HG02884 (cell line): Measurements from ENCODE around the gene PCBP4.
A peak's percentile ranks its signal among the peaks of the same experiment; 100 is the strongest.

Experiments used
- ATAC-seq: cut with Tn5 transposase; IDR thresholded peaks from one replicate; pipeline ENCODE4 v1.9.1; 2021; ENCODE audit warnings: mild to moderate bottlenecking, moderate library complexity; ENCODE audit not compliant: unreplicated experiment

Gene PCBP4

DNA sequence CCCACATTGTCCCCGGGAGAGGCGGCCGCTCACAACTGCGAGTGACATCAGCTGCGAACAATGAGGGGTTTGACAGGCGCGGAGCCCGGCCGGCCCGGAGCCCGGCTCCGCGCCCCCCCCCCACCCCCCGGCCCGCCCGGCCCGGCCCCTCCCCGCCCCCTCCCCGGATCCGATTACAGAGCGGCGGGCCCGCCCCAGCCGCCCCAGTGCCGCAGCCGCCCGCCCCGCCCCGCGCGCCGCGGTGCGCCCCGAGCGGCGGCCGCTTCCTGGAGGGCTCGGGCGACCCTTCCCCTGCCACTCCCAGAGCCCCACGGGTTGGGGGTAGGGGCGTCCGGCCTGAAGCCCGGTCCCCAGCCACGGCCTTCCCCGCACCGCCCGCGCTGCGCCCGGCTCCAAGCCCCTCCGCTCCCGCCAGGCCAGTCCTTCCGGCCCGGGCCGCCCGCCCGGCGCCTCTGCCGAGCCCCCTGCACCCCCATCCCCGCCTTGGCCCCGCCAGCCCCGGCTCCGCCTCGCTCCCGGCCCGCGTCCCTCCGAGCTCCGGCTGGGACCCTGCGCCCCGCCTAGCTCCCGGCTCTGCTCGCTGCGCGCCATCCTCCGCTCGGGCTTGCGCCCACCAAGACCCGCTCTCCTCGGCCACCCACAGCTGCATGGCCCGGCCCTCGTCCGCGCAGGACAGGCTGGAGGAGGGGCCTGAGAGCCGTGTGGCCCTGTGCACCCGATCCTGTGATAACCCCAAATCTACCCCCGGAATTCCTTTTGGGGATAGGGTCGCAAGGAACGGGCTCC, at the start of gene PCBP4:
PCBP4 (minus strand) TSS at position 71 of the 786 bp plus-strand sequence. CDS start 6,214 bp downstream, outside the sequence.
- peak; percentile 53 for ATAC-seq

DNA sequence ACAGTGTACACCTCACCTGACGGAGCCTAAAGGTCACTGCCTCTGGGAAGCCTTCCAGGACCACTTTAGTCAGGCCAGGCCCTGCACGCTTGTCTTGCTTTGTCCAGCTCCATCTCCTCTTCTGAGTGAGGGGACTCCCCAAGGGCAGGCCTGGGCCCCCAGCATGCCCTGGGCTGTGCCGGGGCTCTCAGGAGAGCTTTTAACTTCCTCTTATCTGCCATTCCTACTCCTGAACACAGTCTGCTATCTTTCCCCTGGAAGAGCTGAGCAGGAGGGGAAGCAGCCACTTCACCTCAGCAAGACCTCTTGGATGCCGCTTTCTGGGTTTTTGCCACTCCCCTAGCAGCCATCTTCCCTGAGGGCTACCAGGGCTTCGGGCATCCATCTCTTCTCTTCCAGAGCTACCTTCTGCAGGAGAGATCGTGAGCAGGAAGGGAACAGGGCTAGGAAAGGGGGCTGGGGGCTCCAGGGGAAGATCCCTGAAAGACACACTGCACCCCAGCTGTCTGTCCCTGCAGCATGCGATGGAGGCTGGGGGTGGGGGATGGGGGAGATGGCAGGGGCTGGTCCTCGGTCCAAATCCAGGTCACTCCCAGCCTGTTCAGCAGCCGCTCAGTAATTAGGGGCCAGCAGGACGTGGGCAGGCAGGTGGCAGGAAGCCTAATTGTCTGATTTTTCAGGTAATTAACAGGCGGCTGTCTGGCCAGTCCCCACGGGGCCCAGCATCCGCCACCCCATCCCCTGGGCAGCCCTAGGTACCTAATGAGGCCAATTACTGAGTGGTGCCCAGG, 48.4 kb upstream of the PCBP4 start:
- no peak for ATAC-seq

DNA sequence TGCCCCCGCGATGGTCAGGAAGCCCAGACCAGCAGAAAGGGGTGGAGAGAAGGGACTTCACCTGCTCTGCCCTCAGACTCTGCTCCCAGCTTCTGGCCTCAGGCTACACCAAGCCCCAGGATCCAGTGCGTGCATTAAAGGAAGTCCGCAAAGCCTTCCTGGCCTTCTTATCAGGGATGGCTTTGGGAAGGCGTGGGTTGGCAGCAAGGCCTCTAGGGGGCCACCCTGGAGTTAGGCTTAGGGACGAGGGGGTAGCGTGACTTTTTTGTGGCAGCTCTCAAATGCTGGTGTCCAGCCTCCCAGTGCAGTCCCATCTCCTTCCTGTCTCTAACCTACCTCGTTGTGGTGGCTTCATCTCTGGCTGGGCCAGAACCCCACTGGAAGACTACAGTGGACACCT, 47.4 kb upstream of the PCBP4 start:
- no peak for ATAC-seq

DNA sequence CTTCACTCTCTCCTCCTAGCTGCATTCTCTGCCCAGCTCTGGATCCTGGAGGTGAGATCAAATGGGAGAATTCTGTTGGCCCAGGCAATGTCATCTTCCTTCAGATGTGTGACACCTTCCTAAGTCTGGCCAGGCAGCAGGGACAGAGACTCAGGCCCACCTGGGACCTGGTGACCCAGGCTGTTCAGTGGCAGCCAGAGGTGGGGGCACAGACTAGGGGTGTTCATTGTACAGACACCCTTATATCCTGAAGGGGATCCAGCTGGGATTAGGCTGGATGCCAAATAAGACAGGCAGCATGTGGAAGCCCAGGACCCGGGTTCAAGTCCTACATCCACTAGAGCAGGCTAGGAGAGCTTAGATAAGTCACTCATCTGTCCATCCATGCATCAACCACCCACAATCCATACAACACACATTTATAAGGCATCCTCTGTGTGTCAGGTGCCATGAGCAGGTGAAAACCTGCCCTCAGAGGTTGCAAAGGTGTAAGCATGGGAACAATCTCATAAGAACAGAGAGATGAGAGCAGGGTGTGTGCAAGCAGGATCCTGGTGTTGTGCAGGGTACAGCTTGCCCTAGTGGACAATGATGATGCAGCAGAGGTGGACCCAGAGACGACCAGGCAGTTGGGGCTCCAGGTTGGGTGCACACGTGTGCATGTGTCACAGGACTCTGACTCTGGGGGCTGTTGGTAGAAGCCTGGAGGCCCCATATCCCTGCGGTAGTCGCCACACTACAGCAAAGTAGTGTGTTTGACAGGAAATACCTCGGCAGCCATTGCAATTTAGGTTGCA, 46.7 kb upstream of the PCBP4 start:
- ATAC-seq, result no peak

DNA sequence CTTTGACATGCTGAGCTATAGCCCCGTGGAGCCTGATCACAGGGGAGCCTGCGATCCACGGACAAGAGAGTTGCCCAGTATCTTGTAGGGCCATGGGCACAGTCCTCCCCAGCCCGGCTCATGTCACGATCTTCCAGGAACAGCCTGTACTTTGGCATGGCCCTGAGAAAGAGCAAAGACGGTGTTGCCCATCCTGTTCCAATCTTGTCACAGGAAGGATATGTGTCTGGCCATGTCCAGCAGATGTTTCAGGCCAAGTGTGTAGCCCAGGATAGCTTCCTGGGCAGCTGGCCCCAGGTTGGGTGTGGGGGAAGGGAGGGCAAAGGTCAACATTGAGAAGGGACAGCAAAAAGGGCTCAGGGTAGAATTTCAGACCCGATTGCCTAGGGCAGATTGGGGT, 45.4 kb upstream of the PCBP4 start:
- no peak for ATAC-seq

DNA sequence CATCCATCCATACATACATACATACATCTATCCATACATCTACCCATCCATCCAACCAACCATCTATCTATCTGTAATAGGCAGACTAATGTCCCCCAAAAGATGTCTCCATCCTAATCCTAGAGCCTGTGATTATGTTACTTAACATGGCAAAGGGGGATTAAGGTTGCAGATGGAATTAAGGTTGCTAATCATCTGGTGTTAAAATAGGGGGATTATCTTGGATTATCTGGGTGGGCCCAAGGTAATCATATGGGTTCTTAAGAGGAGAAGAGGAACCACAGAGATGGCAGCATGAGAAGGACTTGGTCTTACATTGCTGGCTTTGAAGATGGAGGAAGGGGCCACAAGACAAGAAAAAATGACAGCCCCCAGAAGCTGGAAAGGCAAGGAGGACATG, 43.2 kb upstream of the PCBP4 start:
- no peak for ATAC-seq

DNA sequence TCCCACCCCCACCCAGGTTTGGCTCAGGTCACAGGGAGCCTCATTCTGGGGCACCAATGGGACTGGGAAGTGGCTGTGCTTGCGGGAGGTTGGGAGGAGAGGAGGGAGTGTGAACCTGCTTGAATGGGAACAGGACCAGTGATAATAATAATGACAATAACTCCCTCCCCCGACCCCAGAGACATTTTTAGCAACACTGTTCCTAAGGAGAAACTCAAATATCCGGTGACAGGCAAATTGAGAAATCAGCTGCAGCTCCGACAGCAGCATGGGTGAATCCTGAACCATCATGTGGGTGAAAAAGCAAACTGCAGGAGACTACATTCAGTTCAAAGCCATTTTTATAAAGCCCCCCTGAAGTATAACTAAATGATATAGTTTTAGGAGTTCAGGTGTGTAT, 40.0 kb upstream of the PCBP4 start:
- ATAC-seq, result no peak

DNA sequence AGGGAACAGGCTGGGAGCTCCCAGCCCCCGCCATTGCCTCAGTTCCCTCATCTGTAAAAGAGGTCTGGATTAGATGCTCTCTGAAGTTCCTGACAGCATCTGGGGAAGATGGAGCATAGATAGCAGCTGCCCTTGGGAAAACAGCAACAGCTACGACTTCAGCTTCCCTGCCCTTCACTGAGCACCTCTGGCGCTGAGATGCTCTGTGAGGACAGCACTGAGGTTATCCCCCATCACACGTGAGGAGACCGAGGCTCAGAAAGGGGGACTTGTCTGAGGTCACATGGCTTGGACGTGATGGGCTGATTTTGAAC, 39.5 kb upstream of the PCBP4 start:
- ATAC-seq, result no peak

DNA sequence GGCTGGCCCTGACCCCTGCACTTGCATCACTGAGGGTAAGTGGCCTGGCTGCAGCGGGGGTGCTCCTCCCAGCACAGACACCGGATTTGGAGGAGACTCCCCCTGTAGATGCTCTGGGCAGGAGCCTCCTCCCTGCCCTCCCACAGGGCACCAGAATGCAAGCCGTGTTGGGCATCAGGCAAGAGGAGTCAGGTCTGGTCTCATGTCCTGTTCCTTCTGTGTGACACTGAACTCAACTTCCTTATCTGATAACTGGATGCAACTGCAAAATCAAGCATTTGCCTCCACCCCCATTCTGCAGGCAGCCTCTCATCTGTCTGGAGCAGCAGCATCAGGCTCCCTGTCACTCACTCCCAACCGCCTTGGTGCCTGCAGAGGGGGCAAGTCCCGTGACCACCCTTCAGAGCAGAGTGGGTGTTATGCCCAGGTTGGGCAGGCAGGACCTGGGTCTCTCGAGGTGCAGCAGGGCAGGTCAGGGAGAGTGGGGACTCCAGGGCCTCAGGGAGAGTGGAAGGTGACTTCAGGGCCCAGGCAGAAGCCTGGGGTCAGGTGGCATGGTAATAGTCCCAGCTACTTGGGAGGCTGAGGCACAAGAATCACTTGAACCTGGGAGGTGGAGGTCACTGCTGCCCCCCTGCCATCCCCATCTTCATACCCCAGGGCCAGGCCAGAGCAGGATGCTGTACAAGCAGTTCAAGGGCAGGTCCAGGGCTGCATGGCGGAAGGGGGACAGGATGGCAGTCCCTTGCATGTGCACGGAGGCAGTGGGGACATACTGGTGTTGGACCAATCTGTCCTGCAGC, 39.0 kb upstream of the PCBP4 start:
- no peak for ATAC-seq

DNA sequence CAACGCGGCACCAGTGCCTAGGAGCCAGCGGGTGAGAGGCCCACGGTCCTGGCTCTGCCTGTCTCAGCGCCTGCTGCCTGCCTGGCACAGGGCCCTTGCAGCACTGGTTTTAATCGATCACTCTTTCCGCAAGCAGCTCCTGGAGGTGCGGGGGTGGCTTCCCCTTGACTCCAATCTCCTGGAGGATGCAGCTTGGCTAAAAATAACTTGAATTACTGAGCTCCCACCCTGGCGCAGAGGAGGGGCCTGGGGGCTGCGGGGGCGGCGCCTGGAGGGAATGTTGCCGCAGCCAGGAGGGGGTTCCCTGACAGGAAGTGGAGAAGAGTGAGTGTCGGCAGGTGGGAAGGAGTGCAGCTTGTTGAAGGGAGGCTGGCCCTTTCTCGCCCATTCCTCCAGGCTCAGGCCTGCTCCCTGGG, 38.3 kb upstream of the PCBP4 start:
- ATAC-seq, result no peak

DNA sequence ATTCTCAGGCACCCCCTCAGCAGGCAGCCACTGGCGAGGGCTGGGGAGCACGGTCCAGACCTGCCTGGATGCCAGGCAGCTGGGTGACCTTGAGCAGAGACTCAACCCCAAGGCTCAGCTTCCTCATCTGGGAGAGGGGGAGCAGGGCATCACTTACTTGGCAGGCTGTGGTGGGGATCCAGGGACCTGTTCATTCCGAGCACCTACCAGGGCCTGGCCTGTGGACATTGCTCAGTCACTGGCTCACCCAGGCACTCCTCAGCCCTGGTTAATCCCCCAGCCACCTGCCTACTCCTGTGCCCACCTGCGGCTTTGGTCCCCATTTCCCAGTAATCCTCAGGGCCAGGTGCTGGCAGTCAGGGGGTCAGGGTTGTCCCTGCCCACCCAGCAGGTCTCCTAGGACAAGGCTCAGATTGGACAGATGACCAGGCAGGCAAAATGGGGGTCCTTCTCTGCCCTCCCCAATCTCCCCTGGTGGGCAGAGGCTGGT, 37.7 kb upstream of the PCBP4 start:
- ATAC-seq, result no peak

DNA sequence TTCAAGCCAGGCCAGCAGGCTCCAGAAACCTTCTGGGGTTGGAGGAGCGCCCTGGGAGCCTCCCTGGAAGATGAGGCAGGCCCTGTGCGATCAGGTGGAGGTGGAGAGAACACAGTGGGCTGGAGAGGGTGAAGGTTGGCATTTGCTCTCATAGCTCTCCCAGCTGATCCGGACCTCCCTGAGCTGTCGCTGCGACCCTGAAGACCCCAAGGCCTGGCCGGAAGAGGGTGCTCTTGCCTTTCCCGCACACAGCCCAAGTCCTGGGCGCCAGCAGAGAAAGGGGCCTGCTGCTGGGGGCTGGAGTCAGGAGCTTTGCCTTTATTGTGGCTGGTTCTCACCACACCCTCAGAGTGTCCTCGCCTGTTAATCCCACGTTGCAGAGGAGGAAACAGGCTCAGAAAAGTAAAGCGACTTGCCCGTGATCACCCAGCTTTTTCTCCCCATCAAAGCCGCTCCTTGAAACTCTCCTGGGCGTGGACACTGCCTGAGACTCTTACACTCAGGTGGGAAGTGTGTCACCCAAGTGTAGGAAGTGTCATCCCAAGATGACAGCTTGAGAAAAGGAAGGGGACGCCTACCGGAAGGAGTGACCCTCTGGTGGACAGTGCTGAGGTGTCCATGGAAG, 37.0 kb upstream of the PCBP4 start:
- ATAC-seq, result no peak

DNA sequence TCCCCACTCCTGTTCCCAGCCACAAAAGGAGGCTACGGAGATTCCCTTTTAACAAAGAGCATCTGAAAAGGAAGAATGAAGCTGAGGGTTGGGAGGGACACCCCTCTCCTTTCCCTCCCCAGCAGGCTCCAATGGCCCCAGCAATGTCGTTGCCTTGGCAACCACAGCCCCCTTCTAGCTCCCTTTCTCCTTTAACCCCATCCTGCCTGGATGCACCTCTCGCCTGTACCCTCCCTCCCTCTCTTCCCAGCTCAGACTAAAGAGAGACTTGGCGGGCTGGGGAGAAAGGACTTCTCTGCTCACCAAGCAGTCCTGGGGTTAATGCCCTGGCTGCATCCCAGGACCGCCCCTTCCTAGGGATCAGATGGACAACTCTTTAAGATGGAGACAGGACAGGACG, 35.5 kb upstream of the PCBP4 start:
- ATAC-seq, result no peak

DNA sequence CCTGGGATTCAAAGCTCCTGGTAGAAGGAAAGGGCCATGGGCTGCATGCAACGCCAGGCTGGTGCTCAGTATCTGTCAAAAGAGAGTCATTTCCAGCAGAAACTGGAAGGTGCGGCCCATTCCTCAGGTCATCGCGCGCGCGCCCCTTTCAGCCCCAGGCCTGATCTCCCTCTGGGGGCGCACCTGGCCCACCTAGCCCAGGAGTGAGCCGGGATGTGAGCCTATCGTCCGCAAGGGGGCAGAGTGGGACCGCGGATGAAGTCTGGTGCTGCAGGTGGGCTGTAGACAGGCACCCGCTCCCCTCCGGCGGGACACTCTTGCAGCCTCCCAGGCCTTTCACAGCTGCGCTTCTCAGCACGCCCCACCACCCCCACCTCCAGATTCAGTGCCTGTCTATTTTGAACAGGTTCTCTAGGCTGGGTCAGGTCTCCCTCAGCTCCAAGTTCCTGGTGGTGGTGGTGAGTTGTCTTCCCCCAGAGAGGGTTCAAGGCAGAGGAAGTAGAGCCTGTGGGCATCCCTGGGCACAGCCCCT, 34.3 kb upstream of the PCBP4 start:
- ATAC-seq, result peak; percentile 84

DNA sequence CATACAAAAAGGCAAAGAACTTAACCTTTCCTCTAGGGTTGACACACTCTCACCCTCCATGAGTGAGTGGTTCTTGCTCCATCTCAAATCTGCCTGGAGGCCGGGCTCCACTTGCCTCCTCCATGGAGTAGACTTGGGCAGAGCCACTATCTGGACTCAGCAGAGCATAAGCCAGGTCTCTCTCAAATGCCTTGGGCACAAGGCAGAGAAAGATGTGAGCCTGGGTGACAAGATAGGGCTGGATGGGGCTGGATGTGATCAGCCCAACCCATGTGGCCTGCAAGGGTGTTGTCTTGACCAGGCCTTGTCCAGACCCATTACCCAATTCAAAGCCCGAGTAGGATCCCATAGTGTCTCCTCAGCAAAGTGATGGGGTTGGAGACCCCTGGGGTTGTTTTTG, 32.6 kb upstream of the PCBP4 start:
- no peak for ATAC-seq

DNA sequence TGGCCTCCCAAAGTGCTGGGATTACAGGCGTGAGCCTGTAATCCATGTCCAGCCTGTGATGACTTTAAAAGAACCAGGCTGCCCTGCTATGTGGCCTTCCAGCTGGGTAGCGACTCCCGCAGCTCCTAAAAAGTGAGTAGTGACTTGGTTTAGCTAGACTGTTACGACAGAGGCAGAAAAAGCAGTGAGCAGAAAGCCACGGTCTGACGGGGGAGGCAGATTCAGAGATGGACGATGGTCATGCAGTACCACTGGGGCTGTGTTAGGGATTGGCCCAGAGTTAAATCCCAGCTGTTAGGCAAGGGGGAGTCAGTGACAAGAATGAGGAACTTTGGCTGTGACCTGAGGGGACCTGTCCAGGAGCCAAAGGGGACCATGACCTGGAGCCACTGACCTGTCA, 31.5 kb upstream of the PCBP4 start:
- ATAC-seq, result no peak

DNA sequence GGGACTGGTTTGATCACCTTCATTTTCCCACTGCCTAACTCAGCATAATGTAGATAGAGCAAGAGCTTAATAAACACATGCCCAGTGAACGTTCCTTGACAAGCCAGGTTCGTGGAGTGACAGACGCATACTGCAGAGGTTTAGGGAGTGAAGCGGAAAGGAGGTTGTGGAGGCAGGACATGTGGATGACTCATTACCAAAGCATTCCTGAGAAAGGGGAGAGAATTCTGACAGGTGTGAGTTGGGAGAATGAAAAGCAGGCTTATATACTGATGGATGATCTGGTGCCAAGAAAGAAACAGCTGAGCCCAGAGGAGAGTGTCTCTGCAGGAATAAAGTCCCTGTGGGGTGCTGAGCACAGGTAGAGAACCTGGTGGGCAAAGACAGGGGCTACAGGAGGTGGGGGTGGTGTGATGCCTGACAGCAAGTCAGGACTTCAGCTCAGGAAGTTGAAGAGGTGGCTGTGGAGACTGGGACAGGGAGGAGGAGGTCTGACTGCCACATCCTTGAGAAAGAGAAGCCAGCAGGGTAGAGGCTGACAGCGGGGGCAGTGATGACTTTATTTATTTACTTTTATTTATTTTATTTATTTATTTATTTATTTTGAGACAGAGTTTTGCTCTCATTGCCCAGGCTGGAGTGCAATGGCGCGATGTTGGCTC, 30.8 kb upstream of the PCBP4 start:
- no peak for ATAC-seq

DNA sequence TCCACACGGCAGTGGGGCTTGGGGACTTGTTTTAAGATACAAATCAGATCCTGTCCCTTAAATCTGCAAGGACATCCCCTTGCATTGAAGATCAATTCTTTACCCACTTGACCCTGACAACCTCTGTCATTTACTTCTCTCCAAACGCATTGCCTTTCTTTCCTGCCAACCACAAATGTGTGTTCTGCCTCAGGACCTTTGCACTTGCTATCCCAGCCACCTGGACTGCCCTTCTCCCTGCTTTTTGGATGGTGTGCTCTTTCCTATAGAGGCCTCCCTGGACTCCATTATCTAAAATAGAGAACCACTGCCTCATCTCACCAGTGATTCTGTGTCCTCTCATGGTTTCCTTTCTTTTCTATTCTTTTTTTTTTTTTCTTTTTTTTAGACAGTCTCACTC, 29.9 kb upstream of the PCBP4 start:
- ATAC-seq, result no peak

DNA sequence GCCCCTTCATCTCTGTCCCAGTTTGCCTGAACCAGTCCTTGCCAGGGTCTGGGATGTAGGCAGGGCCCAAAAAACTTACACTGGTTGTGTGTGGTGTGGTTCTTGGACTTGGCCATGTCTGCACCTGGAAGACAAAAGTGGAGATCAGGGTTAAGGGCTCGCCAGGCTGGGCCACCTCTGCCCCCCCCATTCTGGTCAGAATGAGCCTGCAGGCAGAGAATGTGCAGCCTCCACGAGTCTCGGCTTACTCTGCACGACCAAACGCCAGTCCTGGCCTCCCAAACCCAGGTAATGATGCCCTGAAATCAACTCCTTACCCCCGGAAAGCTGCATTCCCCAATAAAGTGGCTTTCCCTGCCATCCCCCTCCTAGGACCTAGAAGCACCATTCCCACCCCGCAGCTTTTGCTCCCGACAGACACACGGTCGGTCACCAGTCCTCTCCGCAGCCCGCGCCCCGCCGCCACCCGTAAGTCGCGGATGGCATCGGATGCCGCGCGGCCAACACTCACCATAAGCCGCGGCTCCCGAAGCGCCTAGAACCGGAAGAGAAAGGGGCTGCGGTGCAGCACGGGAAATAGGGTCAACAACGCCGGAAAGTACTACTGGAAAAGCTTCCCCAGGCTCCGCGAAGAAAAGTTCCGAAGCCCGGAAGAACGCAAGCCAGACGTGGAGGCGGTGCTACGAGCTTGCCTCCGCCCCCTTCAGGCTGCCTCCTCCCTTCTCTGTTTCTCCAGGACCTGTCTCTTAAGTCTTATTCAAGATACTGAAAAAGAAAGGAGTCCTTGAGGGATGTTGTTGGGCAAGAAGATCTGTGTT, 28.3 kb upstream of the PCBP4 start, which contains the start of gene RPL29:
RPL29 (minus strand) TSS at position 550 of the 818 bp plus-strand sequence; CDS start at position 116, 434 bp downstream.
- ATAC-seq, result peak; percentile 72
